Left lobe of liver (tissue), 2 donors: Measurements from ENCODE around the gene SLC19A1. TPM values are rescaled to one million over a fixed set of nuclear protein-coding genes. Genes with fewer than 3 reads are reported as not detected.
"Not testable (repeated sequence)": the region's sequence is repeated elsewhere in the genome, so short reads cannot be mapped to it uniquely, and the experiment has no call there.

Experiments
- ATAC-seq: fragments of 200-7000 bp; cut with Tn5 transposase; one replicate; pipeline ENCODE4 v1.9.1; 2020; ENCODE audit warnings: mild to moderate bottlenecking, moderate library complexity
- DNase-seq: peaks from one replicate; pipeline ENCODE4 v3.0.0-alpha.2; 2020; ENCODE audit warnings: low spot score
- total RNA-seq: library from RNA; stranded (reverse); gene quantifications from one replicate; pipeline ENCODE4 v1.2.1, GENCODE V29; 2021
- donor health status: DM: no; HTN: no; CAD: no; lungs with moderate emphysema.
- donor health status: DM: no; HTN: yes; CAD: no.

Gene SLC19A1
- total RNA-seq, 1 donor from 2014 or later, result 13.7 TPM

DNA sequence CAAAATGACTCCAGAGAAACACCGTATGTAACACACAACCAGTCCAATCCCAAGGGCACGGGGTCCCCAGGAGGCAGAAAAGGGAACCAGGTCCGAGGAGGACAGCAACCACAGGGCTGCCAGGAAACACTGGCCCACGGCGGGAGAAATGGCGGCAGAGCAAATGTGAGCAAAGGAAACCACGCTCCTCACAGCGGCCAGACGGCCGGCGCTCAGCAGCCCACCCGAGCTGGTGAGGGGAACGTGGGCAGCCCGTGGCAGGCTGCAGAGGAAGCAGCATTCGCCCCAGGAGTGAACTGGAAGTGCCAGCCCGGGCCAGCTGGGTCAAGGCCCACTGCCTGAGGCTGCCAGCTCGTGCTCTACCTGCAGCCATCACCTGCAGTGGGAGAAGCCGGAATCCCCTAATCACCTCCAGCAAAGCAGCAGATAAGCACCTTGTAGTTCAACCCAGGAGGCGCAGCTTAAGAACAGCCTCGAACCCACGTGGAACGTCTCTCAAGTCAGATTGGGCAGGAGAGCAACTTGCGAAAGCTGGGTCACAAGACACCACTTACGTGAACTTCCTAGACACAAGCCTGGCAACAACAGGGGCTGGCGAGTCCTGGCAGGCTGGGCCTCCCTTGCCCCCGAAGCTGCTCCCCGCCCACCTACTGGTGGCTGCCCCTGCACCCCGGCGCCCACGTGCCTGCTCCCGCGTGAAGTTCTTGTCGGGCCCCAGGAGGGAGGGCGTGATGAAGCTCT, 6.7 kb downstream of the SLC19A1 start:
- ATAC-seq (peak; percentile 19), DNase-seq (peak; percentile 66)

DNA sequence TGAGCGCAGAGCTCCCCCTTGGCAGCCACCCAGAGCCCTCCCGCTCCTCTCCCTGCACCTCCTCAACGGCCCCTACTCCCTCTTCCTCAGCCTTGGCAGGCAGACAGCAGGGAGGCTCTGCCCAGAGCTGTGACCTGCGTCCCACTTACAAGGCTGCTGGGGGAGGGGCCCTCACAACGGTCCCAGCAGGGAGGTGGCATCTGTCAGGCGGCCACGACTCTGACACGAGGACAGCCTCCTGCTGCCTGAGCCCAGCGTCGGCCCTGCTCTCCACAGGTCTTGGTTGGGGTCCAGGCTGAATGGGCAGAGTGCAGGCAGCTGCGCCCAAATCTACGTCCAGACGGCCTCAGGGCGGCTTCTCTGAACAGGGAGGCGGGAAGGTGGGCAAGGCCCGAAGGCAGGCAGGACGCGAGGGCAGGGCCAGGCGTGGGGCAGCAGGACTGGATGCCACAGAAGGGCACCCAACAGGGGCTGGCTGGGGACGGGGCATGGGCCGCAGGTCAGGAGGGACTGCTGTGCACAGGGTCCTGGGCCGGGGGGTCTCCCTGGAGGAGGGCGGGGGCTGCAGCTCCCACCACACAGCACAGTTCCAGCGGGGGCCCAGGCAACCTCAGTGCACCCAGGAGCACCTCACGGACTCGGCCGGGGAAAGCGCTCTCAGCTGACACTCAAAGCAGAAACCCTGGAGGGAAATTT, 7.5 kb downstream of the SLC19A1 start:
- peak; percentile 99 for DNase-seq

DNA sequence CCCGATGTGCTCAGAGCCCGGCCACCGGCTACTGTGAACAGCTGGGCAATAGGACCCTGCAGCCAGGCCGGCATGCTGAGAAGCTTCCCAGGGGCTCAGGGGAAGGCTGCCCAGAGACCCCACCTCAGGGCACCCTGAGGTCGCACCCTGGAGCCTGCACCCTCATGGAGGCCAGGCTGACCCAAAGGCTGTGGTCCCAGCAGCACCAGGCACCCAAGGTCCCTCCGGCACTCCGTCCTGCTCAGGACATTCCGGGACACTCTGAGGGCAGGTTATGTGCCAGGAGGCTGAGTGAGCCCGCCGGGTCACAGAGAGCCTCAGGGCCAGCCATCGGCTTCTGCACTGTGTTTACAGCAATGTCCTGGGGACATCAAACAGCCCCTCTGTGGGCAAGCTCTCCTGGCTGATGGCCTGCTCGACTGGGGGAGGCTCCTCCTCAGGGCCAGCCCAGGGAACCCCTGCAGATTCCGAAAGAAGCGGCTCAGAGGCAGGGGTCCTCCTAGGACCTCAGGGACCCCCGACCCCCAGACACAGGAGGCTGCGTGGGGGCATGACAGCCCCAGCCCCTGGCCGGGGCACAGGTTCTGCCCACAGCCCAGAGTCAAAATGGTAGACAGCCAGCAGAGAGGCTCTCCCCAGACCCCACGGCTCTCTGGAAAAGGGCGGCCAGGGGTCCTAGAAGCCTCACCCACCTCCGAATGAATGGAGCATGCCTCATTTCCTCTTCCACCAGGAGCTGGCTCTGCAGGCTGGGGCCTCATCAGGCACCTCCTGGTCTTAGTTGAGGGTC, 8.2 kb downstream of the SLC19A1 start:
- DNase-seq, result peak; percentile 84
- peak; percentile 67 for ATAC-seq

More for the DNA sequence above, 7.5 kb downstream of the SLC19A1 start:
- peak; percentile 78 for ATAC-seq

DNA sequence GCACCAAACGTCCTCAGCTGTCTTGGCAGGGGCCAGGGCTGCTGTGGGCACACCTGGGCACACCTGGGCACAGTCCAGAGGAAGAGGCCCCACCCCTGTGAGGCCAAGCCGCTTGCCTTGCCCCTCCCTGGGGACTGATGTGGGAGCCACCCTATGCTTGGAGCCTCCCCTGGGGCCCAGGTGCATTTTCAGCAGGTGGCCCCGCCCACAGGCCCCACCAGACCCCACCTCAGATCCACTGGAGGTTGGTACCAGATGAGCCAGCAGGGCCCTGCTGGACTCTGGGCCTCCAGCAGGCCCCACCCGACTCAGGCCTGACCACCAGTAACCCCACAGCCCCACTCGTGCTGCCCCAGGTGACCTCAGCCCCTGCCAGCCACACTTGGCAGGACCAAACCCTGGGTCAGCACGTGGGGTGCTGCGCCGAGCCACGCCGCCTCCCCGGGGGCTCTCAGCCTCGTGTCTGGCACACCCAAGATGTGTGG, 8.8 kb downstream of the SLC19A1 start:
- DNase-seq, result peak; percentile 78
- ATAC-seq, result peak; percentile 23

DNA sequence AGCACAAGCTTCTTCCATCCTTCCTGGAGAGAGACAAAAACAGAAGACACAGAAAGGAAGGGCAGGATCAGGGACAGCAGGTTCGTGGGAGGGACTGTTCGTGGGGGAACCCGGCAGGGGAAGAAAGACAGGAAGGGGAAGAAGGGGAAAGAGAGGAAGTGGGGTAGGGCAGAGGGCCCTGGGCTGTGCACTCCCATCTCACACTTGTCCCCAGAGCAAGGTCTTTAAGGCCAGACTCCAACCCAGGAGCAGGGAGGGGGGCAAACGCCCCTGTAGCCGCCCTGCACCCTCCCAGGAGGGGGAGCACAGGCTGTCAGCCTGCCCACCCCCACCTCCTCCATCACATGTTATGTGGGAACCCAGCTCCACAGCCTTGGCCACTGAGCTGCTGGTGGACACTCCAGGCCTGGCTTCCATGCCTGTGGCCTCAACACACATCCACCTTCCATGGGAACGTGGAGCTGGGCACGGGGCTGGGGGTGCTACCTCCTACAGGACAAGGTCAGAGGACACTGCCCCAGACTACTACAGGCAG, 9.3 kb downstream of the SLC19A1 start:
- DNase-seq, result peak; percentile 47
- no peak for ATAC-seq

DNA sequence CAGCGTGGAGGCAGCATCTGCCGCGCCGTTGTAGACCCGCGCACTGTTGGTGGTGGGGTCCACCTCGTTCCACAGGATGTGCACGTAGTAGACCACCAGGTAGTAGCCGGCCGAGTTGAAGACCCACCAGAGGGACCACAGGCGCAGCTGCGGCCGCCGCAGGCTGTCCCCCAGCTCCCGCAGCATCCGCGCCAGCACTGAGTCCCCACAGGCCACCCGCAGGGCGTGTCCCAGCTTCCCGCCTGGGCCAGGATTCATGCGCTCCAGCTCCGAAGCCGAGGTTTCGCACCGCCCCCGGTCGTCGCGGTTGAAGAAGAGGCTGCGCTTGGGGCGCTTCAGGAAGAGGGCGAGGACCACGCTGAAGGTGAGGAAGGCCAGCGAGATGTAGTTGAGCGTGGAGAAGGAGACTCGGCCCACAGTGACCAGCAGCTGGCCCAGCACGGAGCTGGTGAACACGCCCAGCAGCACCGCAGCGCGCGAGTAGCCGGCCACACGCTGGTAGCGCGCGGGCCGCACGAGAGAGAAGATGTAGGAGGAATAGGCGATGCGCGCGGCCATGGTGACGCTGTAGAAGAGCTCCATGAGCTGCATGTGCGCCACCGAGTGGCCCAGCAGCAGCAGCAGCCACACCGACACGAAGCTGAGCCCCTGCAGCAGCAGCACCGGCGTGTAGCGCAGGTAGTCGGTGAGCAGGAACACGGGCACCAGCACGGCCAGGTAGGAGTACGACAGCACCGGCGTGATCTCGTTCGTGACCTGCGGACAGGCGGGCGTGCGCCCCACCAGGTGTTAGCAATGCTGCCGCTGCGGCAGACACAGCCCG, 10.6 kb downstream of the SLC19A1 start:
- DNase-seq (peak; percentile 46), ATAC-seq (no peak)

DNA sequence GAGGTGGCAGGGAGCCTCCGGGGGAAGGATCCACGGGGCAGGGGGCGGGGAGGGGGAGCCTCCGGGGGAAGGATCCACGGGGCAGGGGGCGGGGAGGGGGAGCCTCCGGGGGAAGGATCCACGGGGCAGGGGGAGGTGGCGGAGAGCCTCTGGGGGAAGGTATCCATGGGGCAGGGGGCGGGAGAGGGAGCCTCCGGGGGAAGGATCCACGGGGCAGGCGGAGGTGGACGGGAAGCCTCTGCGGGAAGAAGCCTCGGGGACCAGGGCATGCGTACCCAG, 11.2 kb downstream of the SLC19A1 start:
- not testable (repeated sequence) for ATAC-seq, DNase-seq

DNA sequence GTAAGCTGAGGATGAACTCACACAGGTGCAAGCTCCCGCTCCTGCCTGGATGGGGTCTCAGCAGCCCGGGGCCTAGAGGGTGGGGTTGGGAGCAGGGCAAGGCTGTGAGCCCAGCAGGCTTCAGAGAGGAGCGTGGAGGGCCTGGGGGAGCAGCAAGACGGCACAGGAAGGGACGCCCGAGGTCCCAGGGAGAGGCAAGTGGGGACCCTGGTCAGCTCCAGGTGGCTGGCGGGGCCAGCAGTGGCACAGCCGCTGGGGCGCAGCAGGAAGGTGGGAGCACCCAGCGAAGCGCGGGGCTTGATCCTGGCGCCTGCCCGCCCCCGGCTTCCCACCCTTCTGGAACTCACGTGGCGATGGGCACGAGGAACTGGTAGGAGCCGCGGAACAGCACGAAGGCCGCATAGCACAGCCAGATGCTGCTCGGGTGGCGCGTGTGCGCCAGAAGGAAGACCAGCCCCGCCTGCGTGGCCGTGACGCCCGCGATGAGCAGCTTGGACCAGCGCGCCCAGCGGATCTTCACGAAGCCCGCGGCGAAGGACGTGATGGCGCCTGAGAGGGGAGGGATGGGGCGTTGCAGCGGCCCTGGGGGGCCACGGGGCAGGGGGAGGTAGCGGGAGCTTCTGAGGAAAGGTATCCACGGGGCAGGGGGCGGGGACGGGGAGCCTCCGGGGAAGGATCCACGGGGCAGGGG, 11.7 kb downstream of the SLC19A1 start:
- DNase-seq, result peak; percentile 45

DNA sequence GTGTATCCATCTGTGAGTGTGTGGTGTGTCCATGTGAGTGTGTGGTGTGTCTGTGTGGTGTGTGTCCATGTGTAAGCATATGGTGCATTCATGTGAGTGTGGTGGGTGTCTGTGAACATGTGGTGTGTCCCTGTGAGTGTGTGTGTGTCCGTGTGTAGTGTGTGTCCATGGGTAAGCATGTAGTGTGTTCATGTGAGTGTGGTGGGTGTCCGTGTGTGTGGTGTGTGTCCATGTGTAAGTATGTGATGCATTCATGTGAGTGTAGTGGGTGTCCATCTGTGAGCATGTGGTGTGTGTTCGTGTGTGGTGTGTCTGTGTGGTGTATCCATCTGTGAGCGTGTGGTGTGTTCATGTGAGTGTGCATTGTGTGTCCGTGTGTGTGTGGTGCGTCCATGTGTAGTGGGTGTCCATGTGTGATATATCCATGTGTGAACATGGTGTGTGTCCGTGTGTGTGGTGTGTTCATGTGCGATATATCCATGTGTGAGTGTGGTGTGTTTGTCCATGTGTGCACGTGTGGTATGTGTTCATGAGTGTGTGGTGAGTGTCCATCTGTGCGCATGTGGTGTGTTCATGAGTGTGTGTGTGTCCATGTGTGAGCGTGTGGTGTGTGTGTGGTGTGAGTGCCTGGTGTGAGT, 12.3 kb downstream of the SLC19A1 start:
- peak; percentile 32 for DNase-seq

More for the DNA sequence above, 11.7 kb downstream of the SLC19A1 start:
- no peak for ATAC-seq

DNA sequence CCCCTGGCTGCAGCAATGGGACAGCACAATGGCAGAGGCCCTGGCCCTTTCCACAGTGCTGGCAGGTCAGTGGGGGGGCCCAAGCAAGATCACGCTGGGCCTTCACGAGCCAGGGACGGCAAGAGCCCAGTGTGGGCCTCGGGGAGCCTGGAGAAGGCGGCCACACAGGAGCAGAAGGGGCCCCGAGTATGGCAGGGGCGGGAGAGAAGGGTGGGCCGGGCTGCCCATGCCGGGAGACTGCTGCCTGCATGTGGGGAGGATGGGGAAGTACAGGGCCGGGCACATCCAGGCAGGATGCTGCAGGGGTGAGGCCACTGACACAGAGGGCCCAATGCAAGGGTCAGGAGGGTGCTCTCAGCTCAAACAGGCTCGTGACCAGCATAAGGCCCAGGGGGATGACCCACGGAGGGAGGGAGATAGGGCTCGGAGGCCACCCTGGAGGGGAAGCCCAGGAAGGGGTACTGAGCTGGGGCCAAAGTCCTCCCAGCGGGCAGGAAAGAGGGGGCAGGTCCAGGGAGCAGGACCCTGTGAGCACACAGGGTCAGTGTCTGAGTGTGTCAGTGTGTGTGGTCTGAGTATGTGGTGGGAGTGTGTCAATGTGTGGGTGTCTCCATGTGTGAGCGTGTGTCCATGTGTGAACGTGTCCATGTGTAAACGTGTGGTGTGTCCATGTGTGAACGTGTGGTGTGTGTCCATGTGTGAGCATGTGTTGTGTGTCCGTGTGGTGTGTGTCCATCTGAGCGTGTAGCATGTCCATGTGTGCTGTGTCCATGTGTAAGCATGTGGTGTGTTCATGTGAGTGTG, 13.1 kb downstream of the SLC19A1 start:
- DNase-seq, result peak; percentile 51
- ATAC-seq, result no peak

More for the DNA sequence above, 12.3 kb downstream of the SLC19A1 start:
- no peak for ATAC-seq

DNA sequence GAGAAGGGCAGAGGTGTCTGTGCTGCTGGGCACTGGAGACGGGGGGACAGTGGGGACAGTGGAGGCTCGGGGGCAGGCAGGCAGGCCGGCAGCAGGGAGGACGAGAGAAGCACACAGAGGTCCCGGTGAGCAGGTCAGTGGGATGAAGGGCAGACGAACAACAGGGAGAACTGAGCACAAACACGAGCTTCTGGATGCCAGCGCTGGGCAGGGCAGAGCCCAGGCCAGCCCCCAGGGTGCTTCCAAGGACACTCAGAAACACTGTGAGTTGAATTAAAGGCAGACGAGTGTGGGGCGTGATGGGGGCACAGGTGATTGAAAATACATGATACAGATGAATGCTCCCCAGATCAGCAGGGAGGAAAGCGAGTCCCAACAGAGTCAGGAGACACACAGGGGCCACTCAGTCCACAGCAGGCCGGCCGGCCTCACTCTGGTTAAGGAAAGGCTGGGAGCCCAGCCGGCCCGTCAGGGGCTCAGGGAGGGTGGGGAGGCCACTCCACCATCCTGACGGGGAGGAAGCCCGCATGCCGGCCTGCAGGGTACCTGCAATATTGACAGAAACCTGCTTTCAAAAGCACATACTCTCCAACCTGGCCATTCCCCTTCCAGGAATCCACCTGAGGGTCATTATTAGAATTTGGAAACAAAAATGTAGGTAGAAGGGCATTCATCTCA, 14.1 kb downstream of the SLC19A1 start:
- peak; percentile 61 for DNase-seq
- ATAC-seq, result peak; percentile 62

DNA sequence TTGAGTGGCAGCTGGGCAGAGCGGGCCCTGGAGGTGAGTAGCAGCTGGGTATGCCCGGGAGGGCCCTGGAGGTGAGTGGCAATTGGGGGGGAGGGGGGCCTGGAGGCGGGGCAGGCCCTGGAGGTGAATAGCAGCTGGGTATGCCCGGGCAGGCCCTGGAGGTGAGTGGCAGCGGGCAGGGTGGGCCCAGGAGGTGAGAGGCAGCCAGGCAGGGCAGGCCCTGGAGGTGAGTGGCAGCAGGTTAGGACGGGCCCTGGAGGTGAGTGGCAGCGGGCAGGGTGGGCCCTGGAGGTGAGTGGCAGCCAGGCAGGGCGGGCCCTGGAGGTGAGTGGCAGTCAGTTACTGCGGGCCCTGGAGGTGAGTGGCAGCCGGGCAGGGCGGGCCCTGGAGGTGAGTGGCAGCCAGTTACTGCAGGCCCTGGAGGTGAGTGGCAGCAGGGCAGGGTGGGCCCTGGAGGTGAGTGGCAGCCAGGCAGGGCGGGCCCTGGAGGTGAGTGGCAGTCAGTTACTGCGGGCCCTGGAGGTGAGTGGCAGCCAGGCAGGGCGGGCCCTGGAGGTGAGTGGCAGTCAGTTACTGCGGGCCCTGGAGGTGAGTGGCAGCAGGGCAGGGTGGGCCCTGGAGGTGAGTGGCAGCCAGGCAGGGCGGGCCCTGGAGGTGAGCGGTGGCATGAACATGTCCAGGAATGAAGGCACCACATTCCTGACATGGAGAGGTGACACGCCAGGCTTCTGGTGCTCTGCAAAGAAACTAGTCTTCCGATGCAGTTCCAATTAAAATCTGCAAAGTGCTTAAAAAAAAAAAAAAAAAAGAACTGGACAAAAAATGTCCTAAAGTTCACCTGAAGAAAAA, 14.9 kb downstream of the SLC19A1 start:
- ATAC-seq (peak; percentile 33), DNase-seq (peak; percentile 76)

DNA sequence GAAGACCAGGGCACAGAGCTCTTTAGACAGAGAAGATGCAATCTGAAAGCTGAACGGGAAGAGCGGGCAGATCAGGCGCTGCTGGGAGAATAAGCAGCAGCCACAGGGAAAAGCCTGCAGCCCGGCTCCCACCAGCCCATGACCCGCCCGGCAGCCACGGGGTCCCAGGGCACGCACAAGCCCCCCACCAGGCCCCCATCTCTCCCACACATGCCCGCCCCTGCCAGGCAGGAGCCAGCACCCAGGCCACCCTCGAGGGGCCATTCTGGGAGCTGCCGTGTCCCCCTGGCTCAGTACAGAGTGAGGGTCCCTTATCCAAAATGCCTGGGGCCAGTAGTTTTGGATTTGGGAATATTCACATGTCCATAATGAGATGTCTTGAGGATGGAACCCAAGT, 16.3 kb downstream of the SLC19A1 start:
- no peak for ATAC-seq
- peak; percentile 48 for DNase-seq

DNA sequence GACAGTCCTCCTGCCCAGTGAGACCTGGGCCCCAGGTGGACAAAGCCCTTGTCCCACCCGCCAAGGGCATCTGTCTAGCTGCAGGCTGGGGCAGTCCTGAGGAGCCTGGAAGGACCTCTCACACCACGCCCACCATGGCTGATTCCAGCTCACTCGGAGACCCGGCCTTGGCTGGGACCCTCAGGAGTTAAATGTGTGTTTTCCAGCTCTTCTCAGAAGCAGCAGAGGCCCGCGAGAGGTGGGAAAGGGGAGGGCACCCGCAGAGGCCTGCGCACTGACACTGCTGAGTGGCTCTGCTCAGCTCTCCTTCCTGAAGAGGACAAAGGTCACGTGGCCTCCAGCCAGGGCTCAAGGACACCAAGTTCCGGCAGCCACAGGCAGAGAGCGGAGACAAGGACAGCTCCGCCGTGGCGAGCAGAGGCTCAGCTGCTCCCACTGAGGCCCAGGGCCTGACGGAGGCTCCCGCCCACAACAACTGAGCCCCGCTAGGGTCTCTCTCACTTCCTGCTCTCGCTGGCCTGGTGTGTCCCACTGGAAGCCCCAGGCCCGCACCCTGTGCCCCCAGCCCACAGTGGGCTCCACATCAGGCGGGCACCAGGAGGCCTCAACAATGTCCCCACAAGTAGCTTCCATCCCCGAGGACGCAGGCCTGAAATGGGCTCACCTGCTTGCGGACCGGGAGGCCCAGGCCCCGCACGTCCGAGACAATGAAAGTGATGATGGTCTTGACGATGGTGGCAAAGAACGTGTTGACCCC, 16.9 kb downstream of the SLC19A1 start:
- peak; percentile 97 for DNase-seq
- peak; percentile 86 for ATAC-seq

DNA sequence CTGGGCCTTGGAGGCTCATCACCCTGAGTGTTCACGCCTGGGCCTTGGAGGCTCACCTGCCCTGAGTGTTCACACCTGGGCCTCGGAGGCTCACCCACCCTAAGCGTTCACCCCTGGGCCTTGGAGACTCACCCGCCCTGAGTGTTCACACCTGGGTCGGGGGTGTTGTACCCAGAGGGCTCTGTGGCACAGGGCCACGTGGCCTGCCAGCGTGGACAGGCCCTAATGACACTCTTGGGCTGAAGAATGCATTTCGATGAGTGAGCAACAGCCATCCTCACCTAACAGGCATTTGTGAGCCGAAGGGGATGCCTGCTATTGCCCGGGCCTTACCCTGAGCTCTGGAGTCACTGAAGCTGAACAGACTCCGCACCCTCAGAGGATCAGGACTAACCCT, 17.5 kb downstream of the SLC19A1 start:
- no peak for ATAC-seq
- no peak for DNase-seq

DNA sequence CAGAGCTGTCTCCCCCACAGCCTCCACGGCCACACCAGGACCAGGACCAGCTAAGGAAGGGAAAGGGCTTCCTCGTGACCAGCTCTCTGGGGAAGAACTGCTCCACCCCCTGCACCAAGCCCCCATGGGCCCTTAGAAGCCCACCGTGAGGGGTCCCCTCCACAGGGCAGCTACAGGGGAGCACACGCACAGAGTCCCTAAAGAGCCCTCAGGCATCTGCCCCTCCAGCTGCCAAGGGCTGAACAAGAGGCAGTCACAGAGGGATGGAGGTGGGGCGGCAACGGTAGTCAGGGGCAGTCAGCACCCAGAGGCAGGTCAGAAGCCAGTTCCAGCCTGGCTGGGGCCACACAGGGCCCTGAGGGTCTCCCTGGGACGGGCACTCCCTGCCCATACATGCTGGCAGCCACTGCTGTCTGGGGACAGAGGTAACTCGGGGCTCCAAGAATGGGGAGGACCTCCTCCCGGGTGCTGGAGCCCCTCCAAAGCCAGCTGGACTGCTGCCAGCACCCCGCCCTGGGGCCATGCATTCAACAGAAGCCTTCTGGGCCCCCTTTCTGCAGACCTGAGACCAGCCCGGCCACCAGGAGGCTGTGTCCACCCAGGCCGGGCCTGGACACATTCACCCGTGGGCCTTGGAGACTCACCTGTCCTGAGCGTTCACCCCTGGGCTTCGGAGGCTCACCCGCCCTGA, 18.7 kb downstream of the SLC19A1 start:
- ATAC-seq (no peak), DNase-seq (peak; percentile 50)
